Epithelial cell of proximal tubule (primary cell): ENCODE data around the gene SLC4A9. TPM values are rescaled to one million over a fixed set of nuclear protein-coding genes. Genes with fewer than 3 reads are reported as not detected.
"Not testable (repeated sequence)": the region's sequence is repeated elsewhere in the genome, so short reads cannot be mapped to it uniquely, and the experiment has no call there.

Experiments
- DNase-seq: peaks from one replicate; pipeline ENCODE4 v3.0.0-alpha.2; 2011; ENCODE audit warnings: low read depth
- H3K4me3 ChIP-seq: 2 replicates; pipeline ENCODE4 v1.5.1; 2011; ENCODE audit warnings: low read depth, mild to moderate bottlenecking, low read length
- CTCF ChIP-seq: conservative IDR thresholded peaks from 2 replicates; pipeline ENCODE4 v1.5.1; 2012; ENCODE audit warnings: low read depth, mild to moderate bottlenecking, low read length
- total RNA-seq: library from RNA; depleted of rRNA; stranded (reverse); fragments of >200 nt; gene quantifications from 2 replicates; pipeline ENCODE4 v1.2.3, GENCODE V29; 2015

Gene SLC4A9
- total RNA-seq, 1 donor from 2014 or later = not detected

GRCh38 chr5:140338908-140339307 is 21.1 kb upstream of the SLC4A9 start:
- no peak for TF ChIP-seq CTCF
- DNase-seq = no peak
- H3K4me3 ChIP-seq = no peak overlapping the region

DNA sequence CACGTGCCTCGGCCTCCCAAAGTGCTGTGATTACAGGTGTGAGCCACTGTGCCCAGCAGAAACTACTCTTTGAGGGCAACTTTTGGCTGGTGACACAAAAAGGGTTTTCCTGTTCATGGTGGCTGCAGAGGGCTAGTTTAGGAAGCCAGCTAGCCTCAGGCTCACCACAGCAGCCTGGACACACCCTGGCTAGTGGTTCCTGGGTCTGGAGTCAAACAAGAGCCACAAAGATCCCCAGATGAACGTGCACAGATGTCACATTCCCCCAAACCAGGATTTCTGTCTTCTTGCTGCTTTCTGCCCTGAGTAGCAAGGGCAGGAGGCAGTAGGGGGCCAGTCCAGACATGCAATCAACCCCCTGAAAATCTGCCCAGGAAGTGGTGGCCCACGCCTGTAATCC is 20.4 kb upstream of the SLC4A9 start:
- TF ChIP-seq CTCF = no peak
- H3K4me3 ChIP-seq = no peak overlapping the region
- DNase-seq = no peak

GRCh38 chr5:140340605-140341121 is 19.3 kb upstream of the SLC4A9 start:
- DNase-seq = no peak
- no peak for TF ChIP-seq CTCF
- no peak overlapping the region for H3K4me3 ChIP-seq

- TF ChIP-seq CTCF = no peak
- no peak overlapping the region for H3K4me3 ChIP-seq
- DNase-seq = no peak
These were observed 18.4 kb upstream of the SLC4A9 start for GRCh38 chr5:140341591-140341990.

GRCh38 chr5:140342287-140342686 is 17.7 kb upstream of the SLC4A9 start:
- no peak for TF ChIP-seq CTCF
- no peak for DNase-seq
- no peak overlapping the region for H3K4me3 ChIP-seq

- DNase-seq = no peak
- TF ChIP-seq CTCF = no peak
- H3K4me3 ChIP-seq = no peak overlapping the region
These were observed 17.1 kb upstream of the SLC4A9 start for GRCh38 chr5:140342896-140343295.

DNA sequence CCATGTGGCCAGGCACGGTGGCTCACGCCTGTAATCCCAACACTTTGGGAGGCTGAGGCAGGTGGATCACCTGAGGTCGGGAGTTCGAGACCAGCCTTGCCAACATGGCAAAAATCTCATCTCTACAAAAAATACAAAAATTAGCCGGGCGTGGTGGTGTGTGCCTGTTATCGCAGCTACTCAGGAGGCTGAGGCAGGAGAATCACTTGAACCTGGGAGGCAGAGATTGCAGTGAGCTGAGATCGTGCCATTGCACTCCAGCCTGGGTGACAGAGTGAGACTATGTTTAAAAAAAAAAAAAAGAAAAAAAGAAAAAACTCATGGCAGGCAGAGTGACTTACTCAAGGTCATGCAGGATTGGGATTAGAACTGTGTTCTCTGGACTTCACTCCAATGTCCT is 16.1 kb upstream of the SLC4A9 start:
- DNase-seq, H3K4me3 ChIP-seq: not testable (repeated sequence)
